ENCODE measurements around the gene GLT8D1. TPM values are rescaled to one million over a fixed set of nuclear protein-coding genes. Genes with fewer than 3 reads are reported as not detected.
"Not testable (repeated sequence)": the region's sequence is repeated elsewhere in the genome, so short reads cannot be mapped to it uniquely, and the experiment has no call there.

The GLT8D1 gene
- total and polyA plus RNA-seq, 9 of the 15 experiments (the other 6 are each of a cell fraction or from before 2014, with no cell fraction given) = 14.1 to 65.9 (median 33.7) TPM

DNA sequence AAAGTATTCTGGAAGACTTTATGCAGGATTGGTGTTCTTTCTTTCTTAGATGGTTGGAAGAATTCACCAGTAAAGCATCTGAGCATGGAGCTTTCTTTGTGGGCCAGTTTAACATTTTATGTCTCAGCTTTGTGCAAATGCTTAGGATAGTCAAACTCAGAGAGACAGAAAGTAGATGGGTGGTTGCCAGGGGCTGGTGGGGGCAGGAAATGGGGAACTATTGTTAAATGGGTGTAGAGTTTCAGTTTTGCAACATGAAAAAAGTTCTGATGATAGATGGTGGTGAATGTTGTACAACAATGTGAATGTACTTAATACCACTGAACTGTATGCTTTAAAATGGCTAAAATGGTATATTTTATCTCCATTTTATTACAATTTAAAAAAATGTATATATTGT, 25.1 kb upstream of the GLT8D1 start:
- CTCF ChIA-PET (ENCODE audit: low intra/inter-chr PET ratio) = no interaction called here
- Histone ChIP-seq H3K27ac (ENCODE audit: extremely low read depth, low read depth, low read length) (no peak overlapping the region), H3K79me2 (ENCODE audit: control insufficient read depth, insufficient read depth, low read length) (no peaks in the 10 kb centered on the region), H4K20me1 (replicated peaks; ENCODE audit: control insufficient read depth, insufficient read depth, low read length) (no peaks in the 10 kb centered on the region), H2AFZ (ENCODE audit: low read depth, low read length) (no peak overlapping the region), H3K4me1 (replicated peaks in 1 of 2; ENCODE audit: control insufficient read depth in 2 of 2, insufficient read depth in 2 of 2, low read length in 2 of 2) (no peaks in the 10 kb centered on the region), H3K9me1 (ENCODE audit: control insufficient read depth, insufficient read depth, low read length) (no peaks in the 10 kb centered on the region), H3K27me3 (ENCODE audit: control insufficient read depth in 2 of 2, insufficient read depth in 2 of 2, low read length in 2 of 2) (no peaks in the 10 kb centered on the region), H3K9me3 (replicated peaks; ENCODE audit: control insufficient read depth, insufficient read depth, low read depth, low read length) (no peaks in the 10 kb centered on the region; the same call in none of the 2 replicates), H3K9ac (ENCODE audit: insufficient read depth in 1 of 2, low read depth in 2 of 2, low read length in 2 of 2) (no peak overlapping the region), H3K4me2 (ENCODE audit: insufficient read depth, low read length) (no peak overlapping the region), H3K4me3 (no peak overlapping the region), H3K36me3 (ENCODE audit: control insufficient read depth, insufficient read depth, low read length) (peaks cover 28% of the 10 kb centered on the region; the same call in 2 of the 3 replicates)
- no peak for FAIRE-seq
- in situ Hi-C loops (cut with MboI) = no loop called here
- intact Hi-C loops (cut with micrococcal nuclease) = no loop called here
- BruUV-seq (replicated peaks) = no TSS peak
- POLR2A ChIA-PET = no interaction called here
- no peak for TF ChIP-seq ARHGAP35 (IDR thresholded peaks at IDR 0.05; ENCODE audit: partially characterized antibody)
- TF ChIP-seq NFIC (IDR thresholded peaks at IDR 0.05) = no peak
- no peak for TF ChIP-seq ID3 (CRISPR knock-in tag; IDR thresholded peaks at IDR 0.05)
- TF ChIP-seq ID3 (tag; IDR thresholded peaks at IDR 0.05) = no peak
- no peak for TF ChIP-seq CTBP1 (IDR thresholded peaks at IDR 0.05; ENCODE audit: borderline replicate concordance)
- no peak for TF ChIP-seq DACH1 (IDR thresholded peaks at IDR 0.05; ENCODE audit: partially characterized antibody)
- no peak for TF ChIP-seq ZC3H11A (IDR thresholded peaks at IDR 0.05; ENCODE audit: low read depth, low read length)
- no peak for DNase-seq (ENCODE audit: extremely low read depth in 1 of 4, low spot score in 3 of 4)
- ATAC-seq = no peak

DNA sequence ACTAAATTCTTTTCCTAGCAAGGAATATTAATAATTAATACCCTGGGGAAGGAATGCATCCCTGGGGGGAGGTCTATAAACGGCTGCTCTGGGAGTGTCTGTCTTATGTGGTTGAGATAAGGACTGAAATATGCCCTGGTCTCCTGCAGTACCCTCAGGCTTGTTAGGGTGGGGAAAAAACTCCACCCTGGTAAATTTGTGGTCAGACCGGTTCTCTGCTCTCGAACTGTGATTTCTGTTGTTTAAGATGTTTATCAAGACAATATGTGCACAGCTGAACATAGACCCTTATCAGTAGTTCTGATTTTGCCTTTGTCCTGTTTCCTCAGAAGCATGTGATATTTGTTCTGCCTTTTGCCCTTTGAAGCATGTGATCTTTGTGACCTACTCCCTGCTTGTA, 23.2 kb upstream of the GLT8D1 start:
- FAIRE-seq; in situ Hi-C loops (cut with MboI); ATAC-seq; H2AFZ ChIP-seq (ENCODE audit: low read depth, low read length); CTCF ChIA-PET (ENCODE audit: low intra/inter-chr PET ratio); DNase-seq (ENCODE audit: extremely low read depth in 1 of 4, low spot score in 3 of 4); H3K79me2 ChIP-seq (ENCODE audit: control insufficient read depth, insufficient read depth, low read length); H3K9me1 ChIP-seq (ENCODE audit: control insufficient read depth, insufficient read depth, low read length); H3K9me3 ChIP-seq (replicated peaks; ENCODE audit: control insufficient read depth, insufficient read depth, low read depth, low read length); H3K27me3 ChIP-seq (ENCODE audit: control insufficient read depth in 2 of 2, insufficient read depth in 2 of 2, low read length in 2 of 2); POLR2A ChIA-PET; intact Hi-C loops (cut with micrococcal nuclease); H3K4me1 ChIP-seq (replicated peaks in 1 of 2; ENCODE audit: control insufficient read depth in 2 of 2, insufficient read depth in 2 of 2, low read length in 2 of 2); H3K4me2 ChIP-seq (ENCODE audit: insufficient read depth, low read length); H3K9ac ChIP-seq (ENCODE audit: insufficient read depth in 1 of 2, low read depth in 2 of 2, low read length in 2 of 2); H4K20me1 ChIP-seq (replicated peaks; ENCODE audit: control insufficient read depth, insufficient read depth, low read length); BruUV-seq (replicated peaks); H3K27ac ChIP-seq (ENCODE audit: extremely low read depth, low read depth, low read length); H3K4me3 ChIP-seq: not testable (repeated sequence)
- peaks cover 18% of the 10 kb centered on the region; the same call in 2 of the 3 replicates for H3K36me3 ChIP-seq (ENCODE audit: control insufficient read depth, insufficient read depth, low read length)
- peak; percentile 56; the same call in 1 of the 2 replicates for TF ChIP-seq TRIM28 (IDR thresholded peaks at IDR 0.05)
- WGBS (ENCODE audit: insufficient coverage, low coverage, missing lambda C conversion rate) = 74% methylated on average over 3 of the region's 3 CpGs
